HUDEP-2 (cell line): Measurements from ENCODE around the gene OLFML2B.

ENCODE experiments used
- DNase-seq, 76 experiments: peaks; one replicate each; lab custom pipeline; 2025; ENCODE audit not compliant: unreplicated experiment in 76 of 76; lab: John Stamatoyannopoulos, UW

Gene OLFML2B

DNA sequence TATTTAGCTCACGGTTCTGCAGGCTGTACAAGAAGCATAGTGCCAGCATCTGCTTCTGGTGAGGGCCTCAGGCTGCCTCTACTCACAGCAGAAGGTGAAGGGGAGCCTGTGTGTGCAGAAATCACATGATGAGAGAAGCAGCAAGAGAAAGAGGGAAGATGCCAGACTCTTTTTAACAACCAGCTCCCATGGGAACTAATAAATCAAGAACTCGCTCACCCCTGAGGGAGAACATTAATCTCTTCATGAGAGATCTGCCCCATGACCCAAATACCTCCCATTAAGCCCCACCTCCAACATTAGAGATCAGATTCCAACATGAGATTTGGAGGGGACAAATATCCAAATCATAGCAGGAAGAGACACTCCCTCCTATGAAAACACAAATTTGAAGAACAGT is 74.1 kb downstream of the OLFML2B start:
- DNase-seq = no peak

DNA sequence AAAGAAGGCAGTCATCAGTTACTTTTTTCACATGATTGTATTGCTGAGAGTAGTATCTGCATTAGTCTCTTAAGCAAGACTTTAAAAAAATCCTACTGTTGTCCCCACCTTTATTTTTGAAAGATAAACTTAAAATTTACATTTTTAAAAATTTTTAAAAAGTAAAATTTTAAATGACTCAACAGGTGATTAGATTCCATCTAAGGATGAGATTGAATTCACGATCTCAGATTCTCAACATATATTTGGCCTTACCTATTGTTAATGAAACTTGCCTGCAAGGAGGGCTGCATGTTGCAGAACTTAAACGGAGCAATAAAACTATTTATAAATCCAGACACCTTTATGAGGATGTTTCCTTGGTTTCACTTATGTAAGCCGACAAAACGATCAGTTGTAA is 75.2 kb downstream of the OLFML2B start:
- no peak for DNase-seq

DNA sequence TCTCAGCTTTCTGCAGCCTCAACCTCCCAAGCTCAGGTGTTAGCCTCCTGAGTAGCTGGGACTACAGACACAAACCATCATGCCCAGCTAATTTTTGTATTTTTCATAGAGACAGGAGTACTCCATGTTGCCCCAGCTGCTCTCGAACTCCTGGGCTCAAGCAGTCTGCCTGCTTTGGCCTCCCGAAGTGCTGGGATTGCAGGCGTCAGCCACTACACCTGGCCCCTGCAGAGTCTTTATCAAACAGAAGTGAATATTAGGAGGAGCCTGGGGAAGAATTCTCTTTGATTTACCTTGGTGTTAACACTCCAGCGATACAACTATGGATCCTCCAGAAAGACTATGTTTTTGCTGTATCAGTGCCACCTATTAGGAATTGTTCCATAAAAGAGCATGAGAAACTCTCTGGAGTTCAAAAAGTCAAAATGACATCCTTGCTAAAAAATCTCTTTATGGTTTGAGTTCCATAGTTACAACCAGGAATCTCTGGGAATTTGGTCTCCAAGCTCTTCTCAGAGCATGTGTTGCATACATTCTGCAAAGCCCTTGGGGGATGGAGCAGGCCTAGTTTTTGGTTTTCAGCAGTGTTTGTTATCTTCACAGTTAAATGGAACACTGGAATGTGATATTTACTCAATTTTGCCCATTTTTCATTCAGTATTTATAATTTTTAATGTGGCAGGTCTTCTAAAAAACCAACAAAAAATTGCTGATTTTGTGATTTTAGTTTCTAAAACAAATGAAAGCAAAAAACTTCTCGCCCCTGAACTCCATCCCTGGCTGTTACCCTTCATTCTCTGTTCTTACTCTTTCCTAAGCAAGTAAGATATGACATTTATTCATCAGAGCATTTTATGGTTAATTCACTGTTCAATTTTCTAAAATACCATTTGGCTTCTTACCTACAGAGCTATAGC is 77.3 kb downstream of the OLFML2B start:
- DNase-seq = no peak

DNA sequence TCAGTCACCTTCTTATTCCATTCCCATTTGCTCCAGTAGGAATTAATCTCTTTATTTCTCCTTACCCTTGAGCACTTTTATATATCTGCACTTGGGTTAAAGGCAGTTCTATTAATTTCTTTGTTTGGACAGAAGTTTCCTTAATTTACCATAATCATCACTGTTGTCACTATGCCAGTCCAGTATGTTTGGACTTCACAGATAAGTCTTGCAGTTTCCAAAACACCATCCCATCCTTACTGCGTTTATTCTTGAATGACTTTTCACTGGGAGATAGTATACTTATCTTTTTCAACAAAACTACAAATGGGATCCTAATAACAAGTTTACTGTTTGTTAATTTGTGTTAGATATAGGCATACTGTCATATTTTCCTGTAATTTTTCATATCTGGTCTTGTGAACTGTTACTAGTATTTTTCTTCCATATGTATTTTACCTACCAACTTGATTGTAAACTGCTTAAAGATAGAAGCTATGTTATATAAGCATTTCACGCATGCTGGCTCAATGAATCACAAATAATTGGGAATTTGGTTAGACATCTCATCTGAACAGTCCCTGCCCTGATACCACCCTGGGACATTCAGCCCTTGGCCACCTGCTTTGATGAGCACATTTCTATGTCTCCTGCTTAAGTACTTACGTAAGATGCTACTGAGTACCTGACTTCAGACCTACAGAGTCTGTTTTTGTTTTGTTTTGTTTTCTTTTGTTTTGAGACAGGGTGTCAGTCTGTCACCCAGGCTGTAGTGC is 78.2 kb downstream of the OLFML2B start:
- peak in 26 of 76 experiments; percentile 2 to 69 (median 30) for DNase-seq

- peak in 9 of 76 experiments; percentile 3 to 41 (median 17) for DNase-seq
Observed at GRCh38 chr1:161944381-161944780, 79.3 kb downstream of the OLFML2B start.

DNA sequence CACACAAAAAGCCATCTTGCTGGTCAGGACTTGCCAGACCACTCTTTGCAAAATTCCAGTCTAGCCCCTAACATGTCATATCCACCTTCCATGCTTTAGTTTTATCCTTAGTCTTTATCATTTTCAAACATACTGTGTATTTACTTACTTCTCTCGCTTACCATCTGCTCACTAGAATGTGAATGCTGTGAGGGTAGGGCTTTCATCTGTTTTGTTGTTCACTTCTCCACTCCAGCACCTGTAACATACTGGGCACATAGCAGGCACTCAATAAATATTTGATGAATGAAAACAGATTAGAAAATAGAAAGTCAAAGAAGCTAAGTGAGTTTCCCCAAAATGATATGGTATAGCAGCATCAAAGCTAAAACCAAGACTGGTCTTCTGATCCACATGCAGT is 79.9 kb downstream of the OLFML2B start:
- no peak for DNase-seq

GRCh38 chr1:161941726-161942436 is 81.8 kb downstream of the OLFML2B start:
- no peak for DNase-seq

DNA sequence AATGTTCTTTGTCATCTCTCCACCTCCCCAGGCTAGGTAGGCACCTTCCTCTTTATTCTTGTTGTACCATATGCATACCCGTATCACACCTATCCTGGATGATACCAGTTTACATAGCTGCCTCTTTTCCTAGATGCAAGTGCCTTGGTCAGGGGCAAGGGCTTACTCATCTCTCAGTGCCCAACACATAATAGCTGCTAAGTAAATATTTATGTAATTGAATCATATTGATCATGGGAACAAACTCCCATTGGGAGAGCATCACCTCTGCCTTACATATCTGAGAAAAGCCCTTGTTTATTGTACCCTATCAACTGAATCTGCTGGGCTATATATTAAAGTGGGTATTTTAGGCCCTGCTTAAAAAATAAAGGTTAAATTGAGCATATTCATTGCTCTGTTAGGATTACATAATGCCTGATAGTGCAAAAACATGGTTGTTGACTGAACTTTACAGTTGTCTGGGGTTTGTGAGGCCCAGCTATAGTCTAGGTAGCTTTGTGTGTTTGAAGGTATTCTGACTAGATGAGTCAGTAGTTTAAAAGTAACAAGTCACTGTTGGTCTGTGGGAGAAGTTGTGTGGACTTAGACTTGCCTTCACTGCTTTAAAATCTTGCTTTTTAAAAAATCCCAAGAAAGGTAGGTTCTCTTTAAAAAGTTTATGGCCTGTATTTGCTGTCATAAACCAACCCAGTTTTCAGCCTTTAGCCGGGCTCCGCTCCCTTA is 82.6 kb downstream of the OLFML2B start:
- DNase-seq = no peak

DNA sequence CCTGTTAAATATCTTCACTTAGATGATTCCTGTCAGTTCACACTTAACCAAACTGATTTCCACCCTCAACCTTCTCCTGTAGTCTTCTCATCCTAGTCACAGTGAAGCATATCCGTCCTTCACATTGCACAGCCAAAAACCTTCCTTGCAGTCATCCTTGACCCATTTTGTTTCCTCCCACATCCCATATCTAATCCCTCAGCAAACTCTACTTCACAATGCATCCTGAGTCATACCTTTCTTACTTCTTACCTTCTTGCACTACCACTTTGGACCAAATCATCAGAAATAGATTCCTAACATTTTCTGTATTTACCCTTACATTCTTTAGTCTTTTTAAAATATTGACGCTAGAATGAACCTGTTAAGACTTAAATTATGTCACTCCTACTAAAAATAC is 86.9 kb downstream of the OLFML2B start:
- no peak for DNase-seq

DNA sequence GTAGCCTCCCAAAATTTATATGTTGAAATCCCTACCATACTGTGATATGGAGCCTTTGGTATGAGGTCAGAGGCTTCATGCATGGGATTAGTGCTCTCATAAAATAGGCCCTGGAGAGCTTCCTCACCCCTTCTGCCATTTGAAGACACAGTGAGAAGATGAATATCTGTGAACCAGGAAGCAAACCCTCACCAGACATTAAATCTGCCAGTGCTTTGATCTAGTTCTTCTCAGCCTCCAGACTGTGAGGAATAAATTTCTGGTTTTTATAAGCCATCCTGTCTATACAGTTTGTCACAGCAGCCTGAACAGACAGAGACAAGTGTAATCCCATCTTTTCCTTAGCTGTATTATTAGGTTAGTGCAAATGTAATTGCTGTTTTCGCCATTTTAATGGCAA is 88.4 kb downstream of the OLFML2B start:
- DNase-seq = no peak

GRCh38 chr1:161933592-161934588 is 89.8 kb downstream of the OLFML2B start:
- no peak for DNase-seq
